Stimulated activated CD4-positive, alpha-beta T cell treated with anti-CD3 and anti-CD28 coated beads, Interleukin-1b, Interleukin-23, amount 100 ng/mL, for 4 hours (primary cell): ENCODE data around the gene VWA8.

Experiments used
- DNase-seq, 2 donors: peaks; one replicate each; pipeline ENCODE4 v3.0.0-alpha.2; 2020; ENCODE audit warnings: low read depth in 2 of 2

The VWA8 gene

GRCh38 chr13:41802684-41803444 is 158.0 kb downstream of the VWA8 start:
- no peak for DNase-seq

DNA sequence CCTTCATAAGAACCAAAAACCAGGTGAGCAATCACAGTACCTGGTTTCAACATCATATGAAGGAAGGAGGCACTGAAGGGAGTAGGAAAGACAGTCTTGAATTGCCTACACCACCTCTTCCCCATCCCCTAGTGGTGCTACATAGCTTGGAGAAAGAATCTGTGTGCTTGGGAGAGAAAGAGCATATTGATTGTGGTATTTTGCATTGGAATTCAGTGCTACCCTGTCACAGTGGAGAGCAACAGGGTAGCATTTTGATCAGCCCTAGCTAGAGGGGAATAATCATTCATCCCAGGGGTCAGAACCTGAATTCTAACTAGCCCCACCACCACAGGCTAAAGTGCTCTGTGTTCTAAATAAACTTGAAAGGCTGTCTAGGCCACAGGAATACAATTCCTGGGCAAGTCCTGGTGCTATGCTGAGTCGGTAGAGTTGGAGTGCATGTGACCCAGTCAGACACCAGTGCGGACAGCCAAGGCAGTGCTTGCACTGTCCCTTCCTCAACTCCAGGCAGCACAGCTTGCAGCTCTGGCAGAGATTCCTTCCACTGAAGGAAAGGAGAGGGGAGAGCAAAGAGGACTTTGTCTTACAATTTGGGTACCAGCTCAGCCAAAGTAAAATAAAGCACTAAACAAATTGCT is 158.7 kb downstream of the VWA8 start:
- DNase-seq: no peak

DNA sequence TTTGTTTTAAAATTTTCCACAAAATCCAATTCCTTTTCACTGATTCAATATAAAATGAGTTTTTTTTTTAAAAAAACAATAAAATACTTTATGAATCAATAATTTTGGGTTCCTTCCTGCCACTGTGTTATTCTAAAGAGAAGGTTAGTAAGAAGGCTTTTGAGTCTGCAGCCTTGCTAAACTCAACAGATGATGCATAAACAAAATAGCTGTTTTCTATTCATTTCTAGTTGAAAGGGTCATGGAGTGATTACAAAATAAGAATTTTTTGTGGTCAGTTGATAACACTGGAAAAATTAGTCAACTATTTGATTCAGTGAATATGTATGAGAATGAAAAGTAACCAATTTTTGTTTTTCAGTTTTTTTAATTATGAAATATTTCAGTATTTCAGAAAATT is 169.9 kb downstream of the VWA8 start:
- no peak for DNase-seq

- no peak for DNase-seq
These were observed 172.4 kb downstream of the VWA8 start for GRCh38 chr13:41788552-41788951.

DNA sequence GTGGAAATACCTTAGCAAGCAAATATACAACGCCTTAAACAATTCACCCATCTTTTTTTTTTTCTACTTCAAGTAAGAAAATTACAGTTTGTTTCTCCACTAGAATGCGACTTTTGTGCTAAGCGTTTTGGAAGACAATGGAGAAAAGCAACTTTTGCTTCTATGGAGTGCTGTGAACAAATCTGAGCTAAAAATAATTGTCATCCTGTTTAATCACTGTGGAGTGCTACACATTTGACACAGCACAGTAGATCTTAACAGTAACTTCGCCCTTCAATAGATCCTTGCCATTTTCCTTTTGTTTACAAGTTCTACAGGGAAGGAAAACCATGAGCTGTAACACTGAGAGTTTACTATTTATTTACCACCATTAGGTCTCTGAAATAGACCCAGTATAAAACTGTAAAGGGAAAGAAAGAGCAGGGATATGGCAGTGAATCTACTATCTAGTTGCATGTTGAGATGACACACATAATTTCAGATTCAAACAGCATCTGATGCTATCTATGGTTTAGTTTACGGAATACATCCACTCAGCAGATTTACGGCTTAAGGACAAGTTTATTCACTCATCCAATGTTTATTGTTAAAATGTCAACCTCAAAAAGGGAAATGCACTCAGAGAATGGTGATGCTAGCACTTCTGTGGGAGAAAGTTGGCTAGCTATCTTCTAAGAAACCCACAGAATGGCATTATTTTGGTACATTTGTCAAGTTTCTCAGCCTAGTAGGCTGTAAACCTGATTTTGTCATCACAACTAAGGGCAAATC is 175.3 kb downstream of the VWA8 start:
- DNase-seq: no peak

DNA sequence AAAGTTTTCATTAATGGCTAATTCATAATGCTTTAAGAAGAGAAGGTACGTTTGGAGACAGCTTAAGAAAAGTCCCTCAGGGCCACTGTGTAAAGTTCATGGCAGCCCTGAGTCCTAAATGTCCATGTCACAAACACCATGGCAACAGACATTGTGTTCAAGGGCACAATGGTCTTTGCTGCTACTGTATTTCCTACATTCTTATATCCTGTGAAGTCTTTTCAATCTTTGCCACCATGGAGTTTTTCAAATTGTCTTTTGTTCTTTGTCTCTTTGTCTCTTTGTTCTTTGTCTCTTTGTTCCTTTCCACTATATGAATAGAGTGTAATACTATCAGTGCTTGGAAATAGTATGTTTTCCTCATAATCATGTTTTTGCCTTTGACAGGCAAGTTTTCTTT is 178.8 kb downstream of the VWA8 start:
- DNase-seq: no peak

DNA sequence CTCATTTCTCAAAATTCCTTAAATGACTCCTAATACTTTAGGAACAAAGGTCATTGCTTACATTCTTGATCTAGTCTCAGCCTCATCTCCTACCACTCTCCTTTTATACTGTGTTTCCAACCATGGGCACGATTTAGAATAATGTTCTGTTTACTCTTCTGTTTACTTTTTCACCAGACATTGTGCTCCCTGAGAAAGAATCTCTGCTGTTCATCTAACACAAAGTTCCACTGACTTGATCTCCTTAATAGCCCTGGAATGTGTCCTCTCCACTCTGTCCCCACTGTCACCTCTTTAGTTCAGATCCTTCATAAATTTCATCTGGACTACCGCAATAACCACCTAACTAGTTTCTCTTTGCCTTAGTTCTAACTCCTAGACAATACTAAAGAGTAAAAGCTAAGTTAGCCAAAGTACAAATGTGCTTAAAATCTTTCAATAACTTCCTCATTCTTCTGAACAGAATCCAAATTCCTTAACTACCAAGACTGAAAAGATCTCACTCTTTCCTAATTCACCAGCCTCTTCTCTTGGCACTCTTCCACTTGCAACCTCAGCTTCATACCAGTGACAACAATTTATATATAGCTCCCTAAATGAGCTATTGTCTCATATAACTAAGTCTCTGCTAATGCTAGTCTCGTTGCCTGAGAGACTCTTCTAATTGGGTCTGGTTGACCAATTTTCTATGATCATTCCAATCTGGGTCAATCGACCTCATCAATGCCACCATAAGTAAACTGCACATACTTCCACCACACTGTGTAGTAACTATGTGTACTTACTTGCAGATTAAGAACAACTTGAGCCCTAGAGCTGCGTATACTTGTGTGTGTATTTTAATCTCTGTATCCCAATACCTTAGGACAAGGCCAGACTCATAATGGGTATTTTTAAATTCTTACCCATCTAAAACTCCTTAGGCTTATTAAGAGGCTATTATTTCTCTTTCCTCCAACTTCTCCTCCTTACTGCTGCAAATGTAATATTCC is 179.9 kb downstream of the VWA8 start:
- no peak for DNase-seq

DNA sequence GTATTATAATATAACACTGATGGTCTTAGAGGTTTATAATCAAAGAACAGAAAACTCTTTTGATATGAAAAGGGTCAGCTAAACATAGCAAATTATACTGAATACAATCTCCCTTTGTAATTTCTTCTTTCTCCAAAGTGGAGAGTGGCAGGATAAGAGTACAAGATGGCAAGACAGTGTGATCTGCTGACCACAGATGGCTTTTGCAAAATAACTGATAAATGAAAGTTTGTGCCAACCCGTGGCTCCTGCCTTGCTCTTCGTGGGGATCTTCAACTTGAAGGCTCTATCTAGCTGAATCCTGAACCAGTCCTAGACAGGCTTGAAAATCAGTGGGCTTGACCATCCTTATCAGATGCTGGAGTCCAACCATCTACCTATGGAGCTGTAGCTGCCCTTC is 185.7 kb downstream of the VWA8 start:
- DNase-seq: no peak

GRCh38 chr13:41774605-41775218 is 186.2 kb downstream of the VWA8 start:
- no peak for DNase-seq

GRCh38 chr13:41767801-41768200 is 193.1 kb downstream of the VWA8 start:
- no peak for DNase-seq

GRCh38 chr13:41766439-41766838 is 194.5 kb downstream of the VWA8 start:
- no peak for DNase-seq

DNA sequence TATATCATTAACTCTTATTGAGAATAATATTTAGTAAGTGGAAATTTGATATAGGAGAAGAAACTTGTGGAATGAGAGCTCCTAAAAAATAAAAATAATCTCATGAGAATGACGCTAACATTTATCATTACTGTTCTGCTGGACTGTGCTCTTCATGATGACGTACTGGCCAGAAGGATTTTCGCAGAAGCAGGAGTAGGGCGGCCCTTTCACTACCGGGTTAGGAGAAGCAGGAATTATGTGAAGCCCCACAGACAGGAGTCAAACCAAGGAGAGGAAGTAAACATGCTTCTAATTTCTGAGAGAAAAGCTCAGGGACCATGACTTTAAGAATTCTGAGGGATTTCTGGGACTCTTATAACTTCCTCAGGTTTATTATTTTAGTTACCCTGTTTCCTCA is 195.1 kb downstream of the VWA8 start:
- DNase-seq: no peak

DNA sequence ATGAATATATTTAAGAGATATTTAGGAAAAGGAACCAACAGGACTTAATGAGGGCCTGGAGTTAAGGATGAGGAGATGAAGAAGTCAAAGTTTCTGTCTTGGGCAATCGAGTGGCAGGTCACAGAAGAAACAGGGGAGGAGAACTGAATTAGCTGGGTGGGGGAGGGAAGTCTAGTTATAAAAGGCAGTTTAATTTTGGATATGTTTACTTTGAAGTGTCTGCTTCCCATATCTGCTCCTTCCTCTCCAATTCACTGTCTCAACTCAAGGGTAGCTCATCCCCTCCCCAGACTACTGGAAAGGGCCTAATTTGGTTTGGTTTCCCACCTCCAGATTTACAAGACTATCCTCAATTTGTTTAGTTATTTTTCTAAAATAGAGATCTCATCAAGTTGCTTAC is 195.9 kb downstream of the VWA8 start:
- no peak for DNase-seq

DNA sequence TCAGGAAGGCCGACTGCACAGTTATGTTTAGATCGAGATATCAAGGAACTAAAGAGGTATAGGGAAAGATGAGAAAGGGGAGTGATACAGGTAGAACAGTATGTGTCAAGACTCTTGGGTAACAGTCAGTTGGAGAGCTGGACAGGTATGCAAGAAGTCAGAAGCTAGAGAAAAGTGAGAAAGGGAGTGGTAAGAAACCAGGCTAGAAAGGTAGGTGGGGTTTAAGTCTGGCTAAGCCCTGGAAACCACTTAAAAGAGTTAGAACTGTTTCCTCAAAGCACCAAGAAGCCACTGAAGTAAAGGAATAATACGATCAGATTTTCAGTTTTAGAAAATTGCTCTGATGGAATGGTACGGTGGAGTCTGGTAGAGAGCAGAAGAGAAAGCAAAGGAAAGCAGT is 196.4 kb downstream of the VWA8 start:
- DNase-seq: no peak

DNA sequence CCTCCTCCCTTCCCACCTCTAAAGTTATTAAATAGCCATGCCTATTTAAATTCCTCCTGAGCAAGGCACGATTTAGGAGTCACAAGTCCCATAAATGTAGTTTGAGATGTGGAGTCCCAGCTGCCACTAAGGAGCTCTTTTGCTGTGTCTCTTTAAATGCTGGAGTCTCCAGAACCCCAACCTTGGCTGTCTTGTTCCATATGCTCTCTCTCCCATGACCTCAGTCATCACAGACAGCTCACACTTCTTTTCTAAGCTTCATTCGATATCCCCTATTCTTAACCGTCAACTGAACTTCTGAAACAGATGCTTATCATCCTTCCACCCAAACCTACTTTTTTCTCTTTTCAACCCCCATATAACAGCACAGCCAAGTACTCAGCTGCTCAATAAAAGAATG is 197.1 kb downstream of the VWA8 start:
- DNase-seq: no peak

DNA sequence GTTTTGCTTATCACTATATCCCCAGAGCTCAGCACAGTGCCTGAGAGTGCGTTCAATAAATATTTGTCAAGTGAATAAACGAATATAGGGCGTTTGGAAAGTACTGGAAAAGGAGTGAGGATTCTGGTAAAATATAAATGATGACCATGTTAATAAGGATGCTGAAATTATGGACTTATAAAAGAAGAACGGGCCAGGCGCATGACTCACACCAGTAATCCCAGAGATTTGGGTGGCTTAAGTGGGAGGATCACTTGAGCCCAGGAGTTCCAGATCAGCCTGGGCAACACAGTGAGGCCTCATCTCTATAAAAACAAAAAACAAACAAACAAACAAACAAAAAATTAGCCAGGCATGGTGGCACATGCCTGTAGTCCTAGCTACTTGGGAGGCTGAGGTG is 198.1 kb downstream of the VWA8 start:
- no peak for DNase-seq

DNA sequence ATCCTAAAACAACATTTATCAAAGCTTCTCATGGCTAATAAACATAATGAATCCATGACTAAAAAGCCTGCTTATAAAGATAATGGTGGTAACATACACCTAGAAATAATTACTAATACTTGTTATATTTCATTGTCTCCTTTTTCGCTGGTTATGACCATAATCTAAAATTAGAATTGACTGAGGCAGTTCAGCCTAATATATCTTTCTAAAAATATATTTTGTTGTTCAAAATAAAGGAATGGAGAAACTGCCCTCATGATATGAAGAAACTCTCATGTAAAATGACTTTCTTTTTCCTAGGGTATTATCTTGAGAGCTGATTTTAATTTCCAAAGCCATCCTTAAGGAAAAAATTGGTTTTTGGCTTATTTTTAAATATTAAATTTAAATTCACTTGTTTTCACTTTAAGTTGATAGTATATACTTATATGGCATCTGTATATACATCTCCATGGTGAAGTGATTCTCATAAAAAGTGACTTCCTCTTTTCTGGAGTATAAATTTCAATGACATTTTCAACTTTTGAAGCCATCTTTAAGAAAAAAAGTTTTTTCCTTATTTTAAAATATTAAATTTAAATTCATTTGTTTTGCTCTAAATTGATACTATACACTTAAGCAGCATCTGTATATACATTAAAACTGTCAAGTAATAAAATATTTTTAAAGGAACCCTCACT is 204.6 kb downstream of the VWA8 start:
- no peak for DNase-seq

DNA sequence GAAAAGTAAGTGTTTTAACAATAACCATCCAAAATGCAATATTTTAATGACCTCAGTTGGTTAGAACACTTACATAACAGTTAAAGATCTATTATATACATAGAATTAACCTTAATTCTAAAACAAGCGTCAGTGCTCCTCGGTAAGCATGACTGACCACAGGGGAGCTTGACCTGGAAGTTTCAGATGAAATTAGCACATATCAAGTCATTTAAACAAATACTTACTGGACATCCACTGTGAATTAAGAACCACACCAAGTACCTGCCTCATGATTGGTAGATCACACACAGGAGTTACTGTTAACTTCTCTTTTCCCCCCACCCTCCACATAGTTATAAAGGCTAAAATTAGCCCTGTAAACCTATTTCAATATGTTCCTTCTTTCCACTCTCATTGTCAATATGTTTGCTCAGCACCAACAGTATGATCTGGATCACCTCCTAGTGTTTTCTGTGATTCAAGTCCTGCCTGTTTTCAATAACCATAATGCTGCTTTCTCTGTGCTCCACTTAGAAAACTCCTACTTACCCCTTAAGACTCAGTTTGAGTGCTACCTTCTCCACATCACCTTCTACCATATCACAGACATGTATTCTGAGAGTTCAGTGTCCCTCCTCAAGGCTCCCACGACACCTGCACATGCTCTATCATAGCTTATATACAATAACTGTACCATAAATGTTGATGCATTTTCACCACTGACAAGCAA is 209.0 kb downstream of the VWA8 start:
- no peak for DNase-seq

DNA sequence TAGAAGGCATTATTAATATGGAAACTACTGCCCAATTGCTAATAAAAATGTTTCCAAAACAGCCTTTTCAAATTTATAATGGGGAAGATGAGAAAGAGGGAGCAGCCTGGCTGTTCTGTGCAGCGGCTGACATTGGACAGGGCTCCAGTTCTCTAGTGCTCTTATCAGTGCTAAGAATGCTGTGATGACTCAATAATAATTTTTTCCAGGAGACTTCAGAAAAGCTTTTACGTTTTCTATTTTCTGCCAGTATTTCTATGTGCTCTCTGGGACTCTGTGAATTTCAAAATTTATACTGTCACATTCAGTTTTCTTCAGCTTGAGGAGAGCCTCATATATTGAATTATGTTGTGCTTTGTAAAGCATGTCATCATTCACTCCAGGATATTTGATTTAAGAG is 209.6 kb downstream of the VWA8 start:
- DNase-seq: no peak

DNA sequence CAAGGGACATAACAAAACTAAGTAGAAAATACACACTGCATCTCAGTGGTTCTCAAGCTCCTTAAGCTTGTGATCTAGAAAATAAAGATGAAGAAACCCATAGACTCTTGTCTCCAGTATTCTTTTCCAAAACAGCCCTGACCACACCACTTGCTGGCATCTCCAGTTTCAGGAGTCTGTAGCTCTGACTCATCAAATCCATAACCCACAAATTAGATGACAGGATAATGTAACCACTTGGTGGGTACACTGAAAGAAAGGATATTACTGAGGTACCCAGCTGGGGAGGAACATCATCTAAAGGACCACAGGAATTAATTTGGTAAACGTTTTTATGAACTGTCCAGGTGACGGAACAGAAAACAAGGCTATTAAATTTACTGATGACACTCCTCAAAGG is 214.7 kb downstream of the VWA8 start:
- DNase-seq: no peak
